Urinary bladder (tissue), 4 donors: ENCODE results near the gene GPR156. TPM values are rescaled to one million over a fixed set of nuclear protein-coding genes. Genes with fewer than 3 reads are reported as not detected.
"Not testable (repeated sequence)": the region's sequence is repeated elsewhere in the genome, so short reads cannot be mapped to it uniquely, and the experiment has no call there.

Experiments
- DNase-seq: peaks from one replicate; pipeline ENCODE4 v3.0.0-alpha.2; 2015; ENCODE audit errors: extremely low spot score
- H3K27ac ChIP-seq: one replicate; pipeline ENCODE4 v1.5.1; 2013; ENCODE audit warnings: low read depth, mild to moderate bottlenecking, moderate library complexity
- H3K36me3 ChIP-seq: one replicate; pipeline ENCODE4 v1.6.1; 2013; ENCODE audit warnings: mild to moderate bottlenecking, moderate library complexity; ENCODE audit not compliant: insufficient read depth
- H3K4me1 ChIP-seq: one replicate; pipeline ENCODE4 v1.6.1; 2013; ENCODE audit warnings: mild to moderate bottlenecking, moderate library complexity; ENCODE audit not compliant: insufficient read depth
- H3K4me3 ChIP-seq: one replicate; pipeline ENCODE4 v1.5.1; 2013; ENCODE audit warnings: low read depth, low read length
- WGBS: extraction: QIAGEN DNeasy Blood & Tissue Kit; methylation state at CpG from one replicate; pipeline ENCODE4 v1.1.7; 2013; 5-methylcytosine and 5-hydroxymethylcytosine counted together
- polyA plus RNA-seq: library from polyadenylated mRNA; stranded (reverse); fragments of 200-250 nt; gene quantifications from one replicate; pipeline ENCODE4 v1.2.3, GENCODE V29; 2013
- total RNA-seq: library from RNA; depleted of rRNA; stranded (reverse); fragments of >200 nt; gene quantifications from one replicate; pipeline ENCODE4 v1.2.3, GENCODE V29; 2014
- donor health status: healthy with polysubstance abuse.
- donor health status: healthy.

GPR156 gene
- total and polyA plus RNA-seq, 2 donors: 2.0 to 3.0 TPM

- Histone ChIP-seq H3K4me1 (peaks cover 1% of the 10 kb centered on the region), H3K27ac (no peak overlapping the region), H3K36me3 (no peaks in the 10 kb centered on the region), H3K4me3 (no peak overlapping the region)
- no peak for DNase-seq
- WGBS: 98% methylated on average over 5 of the region's 5 CpGs
Measured at GRCh38 chr3:120157681-120158080, 127.3 kb downstream of the GPR156 start.

GRCh38 chr3:120157113-120157512, 127.9 kb downstream of the GPR156 start:
- Histone ChIP-seq H3K4me1 (peaks cover 1% of the 10 kb centered on the region), H3K4me3 (no peak overlapping the region), H3K27ac (no peak overlapping the region), H3K36me3 (no peaks in the 10 kb centered on the region)
- 73% methylated on average over 3 of the region's 3 CpGs for WGBS
- no peak for DNase-seq

- DNase-seq: no peak
- Histone ChIP-seq H3K4me1 (peaks cover 1% of the 10 kb centered on the region), H3K27ac (no peak overlapping the region), H3K36me3 (no peaks in the 10 kb centered on the region), H3K4me3 (no peak overlapping the region)
Measured at GRCh38 chr3:120156699-120157098, 128.3 kb downstream of the GPR156 start.

GRCh38 chr3:120155694-120156093, 129.3 kb downstream of the GPR156 start:
- not testable (repeated sequence) for H3K27ac ChIP-seq, DNase-seq, H3K36me3 ChIP-seq, H3K4me1 ChIP-seq, H3K4me3 ChIP-seq
- WGBS: 91% methylated on average over 3 of the region's 3 CpGs

GRCh38 chr3:120155108-120155507, 129.9 kb downstream of the GPR156 start:
- no peaks in the 10 kb centered on the region for H3K36me3 ChIP-seq
- H3K4me1 ChIP-seq: peaks cover 1% of the 10 kb centered on the region
- no peak for DNase-seq
- H3K4me3 ChIP-seq: no peak overlapping the region
- H3K27ac ChIP-seq: no peak overlapping the region

GRCh38 chr3:120153294-120153693, 131.7 kb downstream of the GPR156 start:
- H3K36me3 ChIP-seq: no peaks in the 10 kb centered on the region
- no peak overlapping the region for H3K4me3 ChIP-seq
- 52% methylated on average over 2 of the region's 2 CpGs for WGBS
- H3K4me1 ChIP-seq: no peaks in the 10 kb centered on the region
- DNase-seq: no peak
- H3K27ac ChIP-seq: no peak overlapping the region

GRCh38 chr3:120151791-120152190, 133.2 kb downstream of the GPR156 start:
- no peaks in the 10 kb centered on the region for H3K4me1 ChIP-seq
- H3K4me3 ChIP-seq: no peak overlapping the region
- H3K36me3 ChIP-seq: no peaks in the 10 kb centered on the region
- no peak overlapping the region for H3K27ac ChIP-seq
- 75% methylated on average over 4 of the region's 4 CpGs for WGBS
- no peak for DNase-seq

- H3K4me3 ChIP-seq: no peak overlapping the region
- no peak overlapping the region for H3K27ac ChIP-seq
- no peaks in the 10 kb centered on the region for H3K4me1 ChIP-seq
- H3K36me3 ChIP-seq: no peaks in the 10 kb centered on the region
- 92% methylated on average over 3 of the region's 3 CpGs for WGBS
- DNase-seq: no peak
Measured at GRCh38 chr3:120148187-120148949, 136.7 kb downstream of the GPR156 start.

GRCh38 chr3:120147072-120147871, 137.8 kb downstream of the GPR156 start:
- no peak overlapping the region for H3K27ac ChIP-seq
- no peaks in the 10 kb centered on the region for H3K4me1 ChIP-seq
- no peak for DNase-seq
- H3K36me3 ChIP-seq: no peaks in the 10 kb centered on the region
- no peak overlapping the region for H3K4me3 ChIP-seq
- WGBS: 57% methylated on average over 6 of the region's 6 CpGs

- Histone ChIP-seq H3K27ac (no peak overlapping the region), H3K4me3 (no peak overlapping the region), H3K36me3 (no peaks in the 10 kb centered on the region), H3K4me1 (no peaks in the 10 kb centered on the region)
- 74% methylated on average over 3 of the region's 3 CpGs for WGBS
- DNase-seq: no peak
Measured at GRCh38 chr3:120145542-120146285, 139.3 kb downstream of the GPR156 start.

- Histone ChIP-seq H3K27ac (no peak overlapping the region), H3K4me3 (no peak overlapping the region), H3K4me1 (no peaks in the 10 kb centered on the region), H3K36me3 (no peaks in the 10 kb centered on the region)
- DNase-seq: no peak
- 56% methylated on average over 4 of the region's 4 CpGs for whole genome bisulfite sequencing
Measured at GRCh38 chr3:120144267-120144666, 140.8 kb downstream of the GPR156 start.

- no peak for DNase-seq
- H3K4me1 ChIP-seq: no peaks in the 10 kb centered on the region
- WGBS: 93% methylated on average over 2 of the region's 2 CpGs
- H3K4me3 ChIP-seq: no peak overlapping the region
- H3K36me3 ChIP-seq: no peaks in the 10 kb centered on the region
- no peak overlapping the region for H3K27ac ChIP-seq
Measured at GRCh38 chr3:120143676-120144075, 141.3 kb downstream of the GPR156 start.

- Histone ChIP-seq H3K36me3 (no peaks in the 10 kb centered on the region), H3K27ac (no peak overlapping the region), H3K4me1 (no peaks in the 10 kb centered on the region), H3K4me3 (no peak overlapping the region)
- DNase-seq: no peak
- 86% methylated on average over 4 of the region's 4 CpGs for WGBS
Measured at GRCh38 chr3:120142236-120142635, 142.8 kb downstream of the GPR156 start.
